H9 (cell line): ENCODE results near the gene CUEDC2. TPM values are rescaled to one million over a fixed set of nuclear protein-coding genes. Genes with fewer than 3 reads are reported as not detected.

ENCODE experiments used
- DNase-seq: peaks from one replicate; pipeline ENCODE4 v3.0.0-alpha.2; 2017
- H2AFZ ChIP-seq: one replicate; pipeline ENCODE4 v1.6.1; 2013; ENCODE audit warnings: mild to moderate bottlenecking, low read length, control low read depth, moderate library complexity
- H2AK5ac ChIP-seq: 2 replicates; pipeline ENCODE4 v1.6.1; 2013; ENCODE audit warnings: low read length, control low read depth, mixed read lengths; ENCODE audit not compliant: insufficient read length
- H2BK120ac ChIP-seq: one replicate; pipeline ENCODE4 v1.6.1; 2013; ENCODE audit warnings: low read depth, mild to moderate bottlenecking, low read length, control low read depth, inconsistent platforms; ENCODE audit not compliant: poor library complexity, severe bottlenecking
- H2BK12ac ChIP-seq: 2 replicates; pipeline ENCODE4 v1.6.1; 2013; ENCODE audit warnings: low read length, control low read depth, mixed read lengths, low read depth; ENCODE audit not compliant: insufficient read length
- H2BK15ac ChIP-seq: 2 replicates; pipeline ENCODE4 v1.6.1; 2013; ENCODE audit warnings: low read depth, low read length, control low read depth
- H2BK20ac ChIP-seq: one replicate; pipeline ENCODE4 v1.6.1; 2013; ENCODE audit warnings: low read depth, mild to moderate bottlenecking, low read length, control low read depth, inconsistent platforms; ENCODE audit not compliant: poor library complexity, severe bottlenecking
- H2BK5ac ChIP-seq: 2 replicates; pipeline ENCODE4 v1.6.1; 2013; ENCODE audit warnings: low read length, control low read depth, mixed read lengths; ENCODE audit not compliant: insufficient read length
- H3K14ac ChIP-seq: 2 replicates; pipeline ENCODE4 v1.6.1; 2013; ENCODE audit warnings: low read length, control low read depth; ENCODE audit not compliant: insufficient read depth
- H3K18ac ChIP-seq: 2 replicates; pipeline ENCODE4 v1.6.1; 2013; ENCODE audit warnings: low read depth, mild to moderate bottlenecking, mixed read lengths, low read length, control low read depth; ENCODE audit not compliant: insufficient read length
- H3K23ac ChIP-seq: 2 replicates; pipeline ENCODE4 v1.6.1; 2013; ENCODE audit warnings: low read length, control low read depth, mixed read lengths, low read depth; ENCODE audit not compliant: insufficient read length
- H3K23me2 ChIP-seq: 2 replicates; pipeline ENCODE4 v1.6.1; 2013; ENCODE audit warnings: low read depth, mild to moderate bottlenecking, mixed read lengths, low read length, control low read depth; ENCODE audit not compliant: insufficient read length, poor library complexity, severe bottlenecking
- H3K27ac ChIP-seq: 2 replicates; pipeline ENCODE4 v1.5.1; 2013; ENCODE audit warnings: low read length, control low read depth, mixed read lengths, low read depth; ENCODE audit not compliant: insufficient read length
- H3K27me3 ChIP-seq: 2 replicates; pipeline ENCODE4 v1.6.1; 2013; ENCODE audit warnings: low read length, control low read depth, inconsistent platforms; ENCODE audit not compliant: insufficient read depth
- H3K4ac ChIP-seq: 2 replicates; pipeline ENCODE4 v1.6.1; 2013; ENCODE audit warnings: low read depth, mild to moderate bottlenecking, control low read depth, inconsistent platforms, low read length, moderate library complexity
- H3K4me1 ChIP-seq: 2 replicates; pipeline ENCODE4 v1.6.1; 2013; ENCODE audit warnings: low read length, control low read depth, inconsistent platforms; ENCODE audit not compliant: insufficient read depth
- H3K4me2 ChIP-seq: 2 replicates; pipeline ENCODE4 v1.6.1; 2013; ENCODE audit warnings: low read length, control low read depth, mixed read lengths; ENCODE audit not compliant: insufficient read length, insufficient read depth
- H3K56ac ChIP-seq: 2 replicates; pipeline ENCODE4 v1.6.1; 2013; ENCODE audit warnings: low read depth, mild to moderate bottlenecking, mixed read lengths, low read length, control low read depth; ENCODE audit not compliant: insufficient read length
- H3K79me1 ChIP-seq: 2 replicates; pipeline ENCODE4 v1.6.1; 2013; ENCODE audit warnings: low read depth, mild to moderate bottlenecking, moderate library complexity, low read length, control low read depth, inconsistent platforms; ENCODE audit not compliant: insufficient read depth, poor library complexity, severe bottlenecking
- H3K79me2 ChIP-seq: 2 replicates; pipeline ENCODE4 v1.6.1; 2013; ENCODE audit warnings: low read length, control low read depth, inconsistent platforms; ENCODE audit not compliant: insufficient read depth
- H3K9ac ChIP-seq: 2 replicates; pipeline ENCODE4 v1.6.1; 2013; ENCODE audit warnings: low read length, control low read depth, mixed read lengths; ENCODE audit not compliant: insufficient read length; ENCODE audit errors: extremely low read depth
- H3K9me3 ChIP-seq: one replicate; pipeline ENCODE4 v1.6.1; 2013; ENCODE audit warnings: low read depth, low read length, inconsistent platforms; ENCODE audit not compliant: control insufficient read depth
- H3T11ph ChIP-seq: one replicate; pipeline ENCODE4 v1.6.1; 2013; ENCODE audit warnings: mild to moderate bottlenecking, low read length, control low read depth, inconsistent platforms
- H4K20me1 ChIP-seq: one replicate; pipeline ENCODE4 v1.6.1; 2013; ENCODE audit not compliant: control insufficient read depth, insufficient read length, insufficient read depth
- H4K5ac ChIP-seq: 2 replicates; pipeline ENCODE4 v1.6.1; 2013; ENCODE audit warnings: low read depth, mild to moderate bottlenecking, mixed read lengths, low read length, control low read depth; ENCODE audit not compliant: insufficient read length
- H4K8ac ChIP-seq: replicated peaks from 2 replicates; pipeline ENCODE4 v1.6.1; 2013; ENCODE audit warnings: low read length, control low read depth, mixed read lengths, low read depth; ENCODE audit not compliant: insufficient read length
- H4K91ac ChIP-seq: 2 replicates; pipeline ENCODE4 v1.6.1; 2013; ENCODE audit warnings: low read depth, mild to moderate bottlenecking, moderate library complexity, mixed read lengths, low read length, control low read depth; ENCODE audit not compliant: insufficient read length
- H3K27ac Mint-ChIP-seq, 3 experiments: 2 replicates in 2 of 3; 3 replicates in 1 of 3; pipeline ENCODE4 v1.8.0; 2020 to 2021; ENCODE audit warnings: mixed read lengths in 3 of 3, mild to moderate bottlenecking in 1 of 3, moderate library complexity in 1 of 3
- H3K27me3 Mint-ChIP-seq: 2 replicates; pipeline ENCODE4 v1.8.0; 2021; ENCODE audit warnings: low read depth, mild to moderate bottlenecking, moderate library complexity, mixed read lengths
- H3K36me3 Mint-ChIP-seq, 3 experiments: 2 replicates in 2 of 3; 3 replicates in 1 of 3; pipeline ENCODE4 v1.8.0; 2020 to 2021; ENCODE audit warnings: low read depth in 3 of 3, mixed read lengths in 3 of 3; ENCODE audit not compliant: insufficient read depth in 1 of 3
- H3K4me1 Mint-ChIP-seq, 2 experiments: 2 replicates each; pipeline ENCODE4 v1.8.0; 2020; ENCODE audit warnings: mixed read lengths in 2 of 2
- H3K4me3 Mint-ChIP-seq, 2 experiments: 2 replicates in 1 of 2; 3 replicates in 1 of 2; pipeline ENCODE4 v1.8.0; 2020 to 2021; ENCODE audit warnings: mild to moderate bottlenecking in 2 of 2, mixed read lengths in 2 of 2, moderate library complexity in 1 of 2
- H3K9me3 Mint-ChIP-seq, 2 experiments: 2 replicates in 1 of 2; 3 replicates in 1 of 2; pipeline ENCODE4 v1.8.0; 2020; ENCODE audit warnings: mild to moderate bottlenecking in 2 of 2, mixed read lengths in 2 of 2, moderate library complexity in 1 of 2
- CTCF ChIP-seq: fragments of 200-600 bp; sonication (generic); conservative IDR thresholded peaks from 3 replicates; pipeline ENCODE4 v1.8.0; 2021; ENCODE audit warnings: antibody characterized with exemption, mild to moderate bottlenecking
- WGBS: extraction: QIAGEN DNeasy Blood & Tissue Kit; methylation state at CpG from one replicate; pipeline ENCODE4 v1.1.7; 2013; ENCODE audit warnings: missing lambda C conversion rate, low lambda C conversion rate, mixed read lengths; ENCODE audit not compliant: insufficient read length; ENCODE audit errors: extremely low coverage; 5-methylcytosine and 5-hydroxymethylcytosine counted together
- total RNA-seq: library from RNA; stranded (reverse); gene quantifications from 2 replicates; pipeline ENCODE4 v1.2.1, GENCODE V29; 2021

Gene CUEDC2
- total RNA-seq, 1 experiment from 2014 or later, result 41.2 TPM

GRCh38 chr10:102444851-102445250 lies 12.5 kb upstream of the CUEDC2 start:
- Mint-ChIP-seq H3K36me3 (no peaks in the 10 kb centered on the region; a peak in 1 of 7 replicates), H3K27ac (no peak overlapping the region), H3K4me1 (peaks cover 7% of the 10 kb centered on the region in 2 experiments), H3K4me3 (no peak overlapping the region), H3K27me3 (peaks cover 26% of the 10 kb centered on the region), H3K9me3 (no peaks in the 10 kb centered on the region; a peak in 1 of 5 replicates)
- Histone ChIP-seq H2BK120ac (no peak overlapping the region), H4K5ac (no peak overlapping the region), H2BK15ac (no peak overlapping the region), H3K27me3 (no peaks in the 10 kb centered on the region), H2BK12ac (no peak overlapping the region), H4K20me1 (no peaks in the 10 kb centered on the region), H2AK5ac (no peak overlapping the region), H3K27ac (no peak overlapping the region), H3K9me3 (no peaks in the 10 kb centered on the region), H3K56ac (no peak overlapping the region), H3K14ac (no peak overlapping the region), H3K79me2 (no peaks in the 10 kb centered on the region), H3K79me1 (no peaks in the 10 kb centered on the region), H3K4me1 (peaks cover 3% of the 10 kb centered on the region; the same call in 1 of the 2 replicates), H4K91ac (no peak overlapping the region), H3K4ac (no peak overlapping the region), H3K23ac (no peak overlapping the region), H3K18ac (no peak overlapping the region), H4K8ac (no peak overlapping the region), H2BK5ac (no peak overlapping the region), H3K4me2 (no peak overlapping the region), H3K9ac (no peak overlapping the region), H3T11ph (no peak overlapping the region), H3K23me2 (peaks cover 2% of the 10 kb centered on the region), H2BK20ac (no peak overlapping the region), H2AFZ (no peak overlapping the region)
- no peak for DNase-seq
- no peak for TF ChIP-seq CTCF
- no CpG with 5 or more reads among the region's 2 CpGs for WGBS
